NCI-H345 (cell line): ENCODE results near the gene CDHR3.

Experiments
- DNase-seq: peaks from one replicate; lab custom pipeline; 2025; lab: John Stamatoyannopoulos, UW

The CDHR3 gene

GRCh38 chr7:106065575-106066500 is 102.8 kb downstream of the CDHR3 start:
- no peak for DNase-seq

DNA sequence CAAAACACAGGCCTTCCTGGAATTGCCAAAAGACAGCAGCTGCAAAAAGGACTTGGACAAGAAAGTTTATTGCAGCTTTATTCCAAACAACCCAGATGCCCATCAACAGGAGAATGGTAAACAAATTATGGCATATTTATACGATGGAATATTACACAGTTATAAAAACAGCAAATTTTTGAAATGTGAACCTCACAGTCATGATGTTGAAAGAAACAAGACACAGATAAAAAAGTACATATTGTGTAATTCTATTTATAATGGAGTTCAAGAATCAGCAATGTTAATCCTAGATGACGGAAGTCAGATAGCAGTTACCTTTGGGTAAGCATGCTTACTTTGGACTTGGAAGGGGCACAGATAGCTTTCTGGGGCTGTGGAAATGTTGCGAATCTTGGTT is 104.6 kb downstream of the CDHR3 start:
- DNase-seq, result no peak

- no peak for DNase-seq
Observed at GRCh38 chr7:106068538-106068961, 105.5 kb downstream of the CDHR3 start.

- DNase-seq, result no peak
Observed at GRCh38 chr7:106068986-106069385, 105.9 kb downstream of the CDHR3 start.

- DNase-seq, result no peak
Observed at GRCh38 chr7:106069471-106070200, 106.6 kb downstream of the CDHR3 start.

DNA sequence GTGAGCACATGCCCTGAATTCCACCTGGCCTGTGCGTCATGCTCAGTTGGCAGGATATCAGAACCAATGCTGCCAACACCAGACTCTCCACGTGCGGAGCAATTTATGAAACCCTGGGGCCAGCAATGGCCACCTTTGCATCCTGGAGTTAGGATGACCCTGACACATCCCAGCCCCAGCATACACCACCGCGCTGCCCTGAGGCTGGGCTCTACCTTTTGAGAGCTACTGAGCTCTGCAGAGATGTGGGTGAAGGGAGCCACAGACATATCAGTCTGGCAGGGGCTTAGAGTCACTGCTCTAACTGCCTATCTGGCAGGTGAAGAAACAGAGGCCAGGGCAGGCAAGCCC is 107.1 kb downstream of the CDHR3 start:
- peak; percentile 57 for DNase-seq

DNA sequence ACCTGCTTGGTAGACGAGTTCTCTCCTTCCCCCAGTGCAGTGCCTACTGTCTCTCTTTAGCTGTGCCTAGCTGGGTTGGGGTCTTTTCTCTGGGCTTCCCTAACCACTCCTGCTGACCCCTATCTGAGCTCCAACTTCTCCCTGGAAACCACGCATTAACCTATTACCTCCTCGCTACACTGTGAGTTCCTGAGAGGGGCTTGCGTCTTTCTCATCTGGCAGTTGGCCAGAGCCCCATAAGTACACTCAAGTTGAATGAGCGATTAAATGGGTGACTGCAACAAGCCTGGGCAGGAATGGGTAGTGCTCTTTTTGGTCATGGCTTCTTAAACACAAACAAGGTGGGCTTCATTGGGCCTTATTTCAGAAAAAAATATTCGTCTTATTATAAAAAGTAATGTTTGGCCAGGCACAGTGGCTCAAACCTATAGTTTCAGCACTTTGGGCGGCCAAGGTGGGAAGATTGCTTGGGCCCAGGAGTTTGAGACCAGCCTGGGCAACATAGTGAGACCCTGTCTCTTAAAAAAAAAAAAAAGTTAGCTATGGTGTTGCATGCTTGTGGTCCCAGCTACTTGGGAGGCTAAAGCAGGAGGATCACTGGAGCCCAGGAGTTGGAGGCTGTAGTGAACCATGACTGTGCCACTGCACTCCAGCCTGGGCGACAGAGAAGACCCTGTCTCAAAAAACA is 107.6 kb downstream of the CDHR3 start:
- DNase-seq, result peak; percentile 85

GRCh38 chr7:106071356-106071998 is 108.4 kb downstream of the CDHR3 start:
- DNase-seq, result no peak

DNA sequence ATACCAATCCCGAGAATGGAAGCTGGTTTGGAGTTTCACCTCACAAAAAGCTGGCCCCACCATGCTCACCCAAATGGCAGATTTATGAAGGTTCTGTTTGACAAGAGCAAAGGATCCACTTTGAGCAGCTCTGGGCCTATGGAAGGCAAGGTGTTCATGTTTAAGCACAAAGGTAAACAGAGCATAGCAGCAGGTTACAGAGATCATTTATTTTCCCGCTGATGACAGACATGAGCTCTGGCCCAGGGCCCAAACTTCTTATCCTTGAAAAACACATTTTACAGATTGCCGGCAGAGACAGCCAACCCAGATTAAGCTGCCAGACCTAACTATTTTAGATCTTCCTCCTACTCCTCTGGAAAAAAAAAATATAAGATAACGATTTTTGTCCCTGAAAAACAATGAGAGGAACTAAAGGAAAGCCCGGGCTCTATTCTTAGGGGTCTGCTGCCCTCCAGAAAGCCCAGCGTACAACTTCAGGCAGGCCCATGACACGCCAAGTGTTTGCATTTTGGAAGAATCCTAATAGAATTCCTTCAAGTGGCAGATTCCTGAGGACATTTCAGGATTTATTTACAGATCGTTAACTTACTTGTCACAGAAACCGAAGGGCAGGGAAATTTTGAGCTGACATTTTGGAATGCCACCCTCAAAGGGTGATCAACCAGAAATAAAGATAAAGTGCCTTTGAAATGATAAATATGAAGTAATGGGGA is 109.1 kb downstream of the CDHR3 start:
- peak; percentile 90 for DNase-seq

DNA sequence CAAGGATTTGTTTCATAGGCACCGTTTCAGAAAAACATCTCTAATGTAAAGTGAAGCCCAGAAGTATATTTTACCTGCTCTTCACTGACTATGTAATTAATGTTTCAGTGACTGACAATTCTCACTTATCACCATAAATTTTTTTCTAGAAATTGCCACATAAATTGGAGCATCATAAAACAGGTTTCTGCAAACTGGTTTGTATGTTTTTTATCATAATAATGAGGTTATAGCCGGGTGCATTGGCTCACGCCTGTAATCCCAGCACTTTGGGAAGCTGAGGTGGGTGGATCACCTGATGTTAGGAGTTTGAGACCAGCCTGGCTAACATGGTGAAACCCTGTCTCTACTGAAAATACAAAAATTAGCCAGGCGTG is 109.6 kb downstream of the CDHR3 start:
- no peak for DNase-seq

DNA sequence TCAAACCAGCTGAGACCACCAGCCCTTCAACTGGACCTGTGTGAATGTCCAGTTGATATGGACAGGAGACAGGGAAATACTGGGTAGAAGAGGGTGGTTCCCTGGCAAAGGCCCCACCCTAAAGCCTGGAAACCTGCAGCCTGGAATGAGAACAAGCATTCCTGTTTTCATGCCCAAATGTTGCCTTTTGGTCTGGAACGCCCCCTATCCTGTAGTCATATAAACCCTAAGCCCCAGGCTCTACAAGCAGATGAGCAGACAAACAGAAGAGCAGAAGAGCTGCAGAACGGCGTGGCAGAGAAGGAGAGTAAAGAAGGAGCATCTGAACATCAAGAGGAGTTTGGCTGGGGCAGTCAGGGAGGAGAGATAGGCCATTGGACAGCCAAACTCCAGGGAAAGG is 110.6 kb downstream of the CDHR3 start:
- DNase-seq, result no peak

GRCh38 chr7:106074257-106074656 is 111.2 kb downstream of the CDHR3 start:
- DNase-seq, result no peak

- peak; percentile 58 for DNase-seq
Observed at GRCh38 chr7:106075937-106076336, 112.9 kb downstream of the CDHR3 start.

DNA sequence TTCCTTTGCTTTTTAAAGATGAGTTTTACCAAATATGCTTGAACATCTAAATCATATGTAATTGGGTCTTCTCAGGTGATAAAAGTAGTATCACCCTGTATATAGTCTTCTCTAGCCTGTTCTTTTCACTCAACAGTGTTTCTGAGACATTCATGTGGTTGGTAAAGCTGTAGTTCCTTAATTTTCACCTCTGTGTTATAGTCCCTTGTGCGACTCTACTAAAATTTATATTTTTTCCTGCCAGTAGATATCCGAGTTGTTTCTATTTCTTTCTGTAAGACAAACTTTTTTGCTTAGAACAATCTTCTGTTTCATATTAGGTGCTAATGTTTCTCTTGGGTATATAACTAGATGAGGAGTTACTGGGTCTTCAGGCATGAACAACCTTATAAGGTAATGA is 113.5 kb downstream of the CDHR3 start:
- DNase-seq, result no peak

DNA sequence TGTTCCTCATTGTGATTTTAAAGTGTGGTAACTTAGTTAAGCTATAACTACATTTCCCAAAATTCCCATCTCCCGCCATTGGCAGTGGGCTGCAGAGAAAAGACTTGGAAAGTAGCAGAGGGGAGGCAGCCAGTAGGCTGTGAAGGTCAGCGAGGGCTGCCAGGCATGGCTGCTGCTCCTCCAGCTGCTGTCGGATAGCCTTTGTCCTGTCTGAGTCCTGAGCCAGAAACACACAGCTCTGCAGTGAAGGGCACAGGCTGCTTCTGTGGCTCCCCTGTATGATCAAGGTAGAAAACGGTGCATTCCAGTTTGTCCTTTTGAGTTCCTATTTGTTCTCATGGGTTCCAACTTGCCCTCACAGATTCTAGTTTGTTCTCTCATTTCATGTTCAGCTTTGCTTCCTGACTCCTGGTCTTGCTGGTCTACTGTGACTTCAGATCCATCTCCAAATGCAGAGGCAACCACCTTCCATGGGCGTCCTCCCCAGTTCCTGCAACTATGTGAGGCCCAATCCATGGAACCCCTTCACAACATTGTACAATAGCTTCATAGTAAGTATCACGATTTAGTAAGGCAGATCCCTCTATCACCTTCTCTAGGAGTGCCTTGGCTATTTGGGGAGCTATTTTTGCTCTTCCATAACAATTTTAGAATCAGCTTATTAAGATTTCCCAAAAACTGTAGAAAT is 117.4 kb downstream of the CDHR3 start:
- DNase-seq, result no peak

- DNase-seq, result no peak
Observed at GRCh38 chr7:106082087-106082854, 119.2 kb downstream of the CDHR3 start.
